Transverse colon (tissue), 4 donors: ENCODE measurements around the gene PTPRN2.

Source experiments
- EP300 ChIP-seq: sonication (generic); formaldehyde crosslinking; IDR thresholded peaks from one replicate; pipeline ENCODE4 v1.6.1; 2017; ENCODE audit warnings: antibody characterized with exemption, low read depth
- POLR2A ChIP-seq: fragments of 450-650 bp; IDR thresholded peaks from one replicate; pipeline ENCODE4 v1.6.1; 2016; ENCODE audit warnings: antibody characterized with exemption, mild to moderate bottlenecking, moderate library complexity
- POLR2AphosphoS5 ChIP-seq, 3 donors: sonication (generic); formaldehyde crosslinking; IDR thresholded peaks; one replicate each; pipeline ENCODE4 v1.6.1; 2016; ENCODE audit warnings: antibody characterized with exemption in 3 of 3
- TF ChIP-seq, protein P1 (sequence below), 5 experiments: fragments of 200-600 bp in 3 of 5; fragments of 450-650 bp in 2 of 5; sonication (generic) in 3 of 5; IDR thresholded peaks; 1 replicate in 2 of 5; 2 replicates in 3 of 5; pipeline ENCODE4 v1.5.1; 2016 to 2017; ENCODE audit warnings: antibody characterized with exemption in 5 of 5, inconsistent platforms in 3 of 5, mild to moderate bottlenecking in 2 of 5, moderate library complexity in 1 of 5

DNA sequence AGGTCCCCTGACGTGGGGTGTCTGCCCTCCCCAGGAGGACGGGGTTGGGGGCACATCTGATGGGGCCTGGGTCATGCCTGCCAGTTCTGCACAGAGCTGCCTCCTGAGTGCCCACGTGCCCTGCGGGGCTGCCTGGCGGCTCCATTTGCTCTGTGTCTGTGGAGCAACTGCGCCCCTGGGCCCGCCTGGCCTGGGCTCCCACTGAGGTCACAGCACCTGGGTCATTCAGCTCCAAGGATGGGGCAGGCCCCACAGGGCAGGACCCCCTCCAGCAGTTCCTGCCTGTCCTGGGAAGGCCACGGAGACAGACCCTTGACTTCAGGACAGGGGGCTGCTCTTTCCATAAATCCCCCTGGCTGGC, 590.6 kb downstream of the PTPRN2 start:
- TF ChIP-seq, protein P1, sequence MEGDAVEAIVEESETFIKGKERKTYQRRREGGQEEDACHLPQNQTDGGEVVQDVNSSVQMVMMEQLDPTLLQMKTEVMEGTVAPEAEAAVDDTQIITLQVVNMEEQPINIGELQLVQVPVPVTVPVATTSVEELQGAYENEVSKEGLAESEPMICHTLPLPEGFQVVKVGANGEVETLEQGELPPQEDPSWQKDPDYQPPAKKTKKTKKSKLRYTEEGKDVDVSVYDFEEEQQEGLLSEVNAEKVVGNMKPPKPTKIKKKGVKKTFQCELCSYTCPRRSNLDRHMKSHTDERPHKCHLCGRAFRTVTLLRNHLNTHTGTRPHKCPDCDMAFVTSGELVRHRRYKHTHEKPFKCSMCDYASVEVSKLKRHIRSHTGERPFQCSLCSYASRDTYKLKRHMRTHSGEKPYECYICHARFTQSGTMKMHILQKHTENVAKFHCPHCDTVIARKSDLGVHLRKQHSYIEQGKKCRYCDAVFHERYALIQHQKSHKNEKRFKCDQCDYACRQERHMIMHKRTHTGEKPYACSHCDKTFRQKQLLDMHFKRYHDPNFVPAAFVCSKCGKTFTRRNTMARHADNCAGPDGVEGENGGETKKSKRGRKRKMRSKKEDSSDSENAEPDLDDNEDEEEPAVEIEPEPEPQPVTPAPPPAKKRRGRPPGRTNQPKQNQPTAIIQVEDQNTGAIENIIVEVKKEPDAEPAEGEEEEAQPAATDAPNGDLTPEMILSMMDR (IDR thresholded peaks at IDR 0.05), result no peak
- TF ChIP-seq POLR2AphosphoS5 (IDR thresholded peaks at IDR 0.05) (no peak), EP300 (no peak), POLR2A (no peak)
